Measurements from ENCODE around the gene TMEM106A. TPM values are rescaled to one million over a fixed set of nuclear protein-coding genes. Genes with fewer than 3 reads are reported as not detected.

The TMEM106A gene
- total and polyA plus RNA-seq, 2 of the 13 experiments (the other 11 are each of a cell fraction or from before 2014, with no cell fraction given) = 16.9 to 35.9 TPM

- TF ChIP-seq ZNF275 (CRISPR knock-in tag; IDR thresholded peaks at IDR 0.05; ENCODE audit: borderline replicate concordance) = no peak
- TF ChIP-seq RAD21 (CRISPR knock-in tag; IDR thresholded peaks at IDR 0.05) = no peak
- no peak for TF ChIP-seq CCDC6 (CRISPR knock-in tag; IDR thresholded peaks at IDR 0.05)
- no peak for TF ChIP-seq GATAD1 (CRISPR knock-in tag; IDR thresholded peaks at IDR 0.05)
- peak; percentile 30; the same call in 1 of the 2 replicates for TF ChIP-seq ZFP90 (CRISPR knock-in tag; IDR thresholded peaks at IDR 0.05; ENCODE audit: borderline replicate concordance)
- TF ChIP-seq BHLHE40 (IDR thresholded peaks at IDR 0.05; ENCODE audit: low read length) = no peak
- TF ChIP-seq DRAP1 (CRISPR knock-in tag; IDR thresholded peaks at IDR 0.05) = peak; percentile 25; the same call in 1 of the 2 replicates
- peak; percentile 21; the same call in 1 of the 2 replicates for TF ChIP-seq ZNF747 (CRISPR knock-in tag; IDR thresholded peaks at IDR 0.05; ENCODE audit: borderline replicate concordance)
- no peak for TF ChIP-seq NR2F6 (IDR thresholded peaks at IDR 0.05)
- peak; percentile 29 for TF ChIP-seq NR2F6 (CRISPR knock-in tag; IDR thresholded peaks at IDR 0.05)
- peak; percentile 41; the same call in 1 of the 2 replicates for TF ChIP-seq ZNF362 (CRISPR knock-in tag; IDR thresholded peaks at IDR 0.05; ENCODE audit: borderline replicate concordance)
- TF ChIP-seq ZNF12 (CRISPR knock-in tag; IDR thresholded peaks at IDR 0.05) = no peak
- no peak for TF ChIP-seq ZBTB8A (CRISPR knock-in tag; IDR thresholded peaks at IDR 0.05; ENCODE audit: borderline replicate concordance, low read depth)
- TF ChIP-seq IRF1 (CRISPR knock-in tag; IDR thresholded peaks at IDR 0.05; ENCODE audit: low read depth) = no peak
- peak; percentile 70; the same call in 1 of the 2 replicates for TF ChIP-seq ETV5 (CRISPR knock-in tag; IDR thresholded peaks at IDR 0.05; ENCODE audit: borderline replicate concordance)
- TF ChIP-seq GATAD2A (CRISPR knock-in tag; IDR thresholded peaks at IDR 0.05) = peak; percentile 69
- no peak for TF ChIP-seq ZNF281 (CRISPR knock-in tag; IDR thresholded peaks at IDR 0.05; ENCODE audit: borderline replicate concordance)
- TF ChIP-seq KAT7 (CRISPR knock-in tag; IDR thresholded peaks at IDR 0.05; ENCODE audit: borderline replicate concordance) = peak; percentile 48; the same call in 1 of the 2 replicates
- 0 out of 2 replicates have a peak, but pooled peaks have one; percentile 31 for TF ChIP-seq MYC (CRISPR knock-in tag; IDR thresholded peaks at IDR 0.05; ENCODE audit: borderline replicate concordance)
- TF ChIP-seq E2F5 (CRISPR knock-in tag; conservative IDR thresholded peaks at IDR 0.05) = no peak
- 0 out of 2 replicates have a peak, but pooled peaks have one; percentile 54 for TF ChIP-seq ZFP36L1 (CRISPR knock-in tag; IDR thresholded peaks at IDR 0.05)
- peak; percentile 18; the same call in 1 of the 2 replicates for TF ChIP-seq SOX5 (CRISPR knock-in tag; IDR thresholded peaks at IDR 0.05; ENCODE audit: borderline replicate concordance)
Measured at GRCh38 chr17:43171586-43172487, 39.8 kb upstream of the TMEM106A start (continued).

Data from HepG2 (cell line).